Keratinocyte (primary cell): ENCODE data around the gene TNNT3. TPM values are rescaled to one million over a fixed set of nuclear protein-coding genes. Genes with fewer than 3 reads are reported as not detected.

Experiments
- DNase-seq: peaks from one replicate; pipeline ENCODE4 v3.0.0-alpha.2; 2011; ENCODE audit warnings: low read depth, missing footprints, low spot score
- FAIRE-seq: peaks from 2 replicates; lab custom pipeline; 2011; peaks lifted over from hg19 to GRCh38; lab: Jason Lieb, UNC
- H2AFZ ChIP-seq: 2 replicates; pipeline ENCODE4 v1.6.0; 2012; ENCODE audit warnings: low read length, control low read depth, inconsistent platforms; ENCODE audit not compliant: control insufficient read depth
- H3K27ac ChIP-seq: 2 replicates; pipeline ENCODE4 v1.5.1; 2011; ENCODE audit warnings: low read length; ENCODE audit not compliant: control insufficient read depth, insufficient read depth
- H3K27me3 ChIP-seq: 3 replicates; pipeline ENCODE4 v1.6.0; 2011; ENCODE audit warnings: low read length; ENCODE audit not compliant: control insufficient read depth, insufficient read depth; ENCODE audit errors: extremely low read depth
- H3K36me3 ChIP-seq, 2 experiments: 2 replicates in 1 of 2; 3 replicates in 1 of 2; pipeline ENCODE4 v1.5.1; 2011; ENCODE audit warnings: low read length in 2 of 2, mild to moderate bottlenecking in 1 of 2; ENCODE audit not compliant: control insufficient read depth in 2 of 2, insufficient read depth in 2 of 2; ENCODE audit errors: extremely low read depth in 1 of 2
- H3K4me1 ChIP-seq: 3 replicates; pipeline ENCODE4 v1.5.1; 2011; ENCODE audit warnings: low read length; ENCODE audit not compliant: control insufficient read depth, insufficient read depth; ENCODE audit errors: extremely low read depth
- H3K4me2 ChIP-seq: 3 replicates; pipeline ENCODE4 v1.6.0; 2011; ENCODE audit warnings: low read depth, low read length; ENCODE audit not compliant: control insufficient read depth, insufficient read depth; ENCODE audit errors: extremely low read depth
- H3K4me3 ChIP-seq, 3 experiments: fragments of 200-600 bp in 1 of 3; sonication (generic) in 1 of 3; 2 replicates in 2 of 3; 3 replicates in 1 of 3; pipeline ENCODE4 v1.5.1; 2011 to 2016; ENCODE audit warnings: low read length in 3 of 3, mild to moderate bottlenecking in 3 of 3, control low read depth in 2 of 3, inconsistent platforms in 1 of 3, low read depth in 1 of 3, mixed read lengths in 1 of 3, mixed run types in 1 of 3, moderate library complexity in 1 of 3; ENCODE audit not compliant: control insufficient read depth in 2 of 3, insufficient read depth in 2 of 3; ENCODE audit errors: extremely low read depth in 1 of 3
- H3K79me2 ChIP-seq: 2 replicates; pipeline ENCODE4 v1.6.0; 2012; ENCODE audit warnings: low read length; ENCODE audit not compliant: control insufficient read depth, insufficient read depth
- H3K9ac ChIP-seq: 3 replicates; pipeline ENCODE4 v1.6.0; 2011; ENCODE audit warnings: low read length; ENCODE audit not compliant: control insufficient read depth, insufficient read depth; ENCODE audit errors: extremely low read depth
- H3K9me1 ChIP-seq: 3 replicates; pipeline ENCODE4 v1.6.0; 2011; ENCODE audit warnings: low read length; ENCODE audit not compliant: control insufficient read depth, insufficient read depth; ENCODE audit errors: extremely low read depth
- H3K9me3 ChIP-seq: 2 replicates; pipeline ENCODE4 v1.5.1; 2012; ENCODE audit warnings: low read depth, low read length; ENCODE audit not compliant: control insufficient read depth
- H4K20me1 ChIP-seq: 3 replicates; pipeline ENCODE4 v1.6.0; 2011; ENCODE audit warnings: low read length; ENCODE audit not compliant: control insufficient read depth, insufficient read depth; ENCODE audit errors: extremely low read depth
- CTCF ChIP-seq, 3 experiments: IDR thresholded peaks in 1 of 3; conservative IDR thresholded peaks in 1 of 3; optimal IDR thresholded peaks in 1 of 3; 2 replicates in 2 of 3; 3 replicates in 1 of 3; pipeline versions ENCODE3 to v1.5.1; 2011; ENCODE audit warnings: low read length in 3 of 3, mild to moderate bottlenecking in 3 of 3, moderate library complexity in 2 of 3, control low read depth in 1 of 3, inconsistent platforms in 1 of 3; ENCODE audit not compliant: insufficient read depth in 2 of 3; ENCODE audit errors: extremely low read depth in 1 of 3
- EZH2 ChIP-seq: IDR thresholded peaks from one replicate; pipeline ENCODE4 v1.6.1; 2012; ENCODE audit warnings: inconsistent platforms, mild to moderate bottlenecking, low read length, moderate library complexity
- dilution Hi-C: fragments of 300-500 bp; cut with MboI; formaldehyde crosslinking; loops from one replicate; pipeline ENCODE4 v1.7.0; 2020; ENCODE audit warnings: low sequenced_read_pairs; ENCODE audit not compliant: extremely low pct_ligation_motif_present
- polyA plus RNA-seq, 5 experiments: library from polyadenylated mRNA; depleted of rRNA in 3 of 5; stranded (reverse) in 3 of 5; stranded (forward) in 1 of 5; unstranded in 1 of 5; fragments of >200 nt; gene quantifications; 1 replicate in 1 of 5; 2 replicates in 3 of 5; 3 replicates in 1 of 5; pipeline versions ENCODE4 v1.2.1 to v1.2.3, GENCODE V29; 2011 to 2012; ENCODE audit warnings: missing spikeins in 2 of 5, low read depth in 1 of 5, low replicate concordance in 1 of 5

Gene TNNT3
- polyA plus RNA-seq, 1 donor (not counting 4 experiments of a cell fraction or from before 2014, with no cell fraction given) = 0.09 TPM

DNA sequence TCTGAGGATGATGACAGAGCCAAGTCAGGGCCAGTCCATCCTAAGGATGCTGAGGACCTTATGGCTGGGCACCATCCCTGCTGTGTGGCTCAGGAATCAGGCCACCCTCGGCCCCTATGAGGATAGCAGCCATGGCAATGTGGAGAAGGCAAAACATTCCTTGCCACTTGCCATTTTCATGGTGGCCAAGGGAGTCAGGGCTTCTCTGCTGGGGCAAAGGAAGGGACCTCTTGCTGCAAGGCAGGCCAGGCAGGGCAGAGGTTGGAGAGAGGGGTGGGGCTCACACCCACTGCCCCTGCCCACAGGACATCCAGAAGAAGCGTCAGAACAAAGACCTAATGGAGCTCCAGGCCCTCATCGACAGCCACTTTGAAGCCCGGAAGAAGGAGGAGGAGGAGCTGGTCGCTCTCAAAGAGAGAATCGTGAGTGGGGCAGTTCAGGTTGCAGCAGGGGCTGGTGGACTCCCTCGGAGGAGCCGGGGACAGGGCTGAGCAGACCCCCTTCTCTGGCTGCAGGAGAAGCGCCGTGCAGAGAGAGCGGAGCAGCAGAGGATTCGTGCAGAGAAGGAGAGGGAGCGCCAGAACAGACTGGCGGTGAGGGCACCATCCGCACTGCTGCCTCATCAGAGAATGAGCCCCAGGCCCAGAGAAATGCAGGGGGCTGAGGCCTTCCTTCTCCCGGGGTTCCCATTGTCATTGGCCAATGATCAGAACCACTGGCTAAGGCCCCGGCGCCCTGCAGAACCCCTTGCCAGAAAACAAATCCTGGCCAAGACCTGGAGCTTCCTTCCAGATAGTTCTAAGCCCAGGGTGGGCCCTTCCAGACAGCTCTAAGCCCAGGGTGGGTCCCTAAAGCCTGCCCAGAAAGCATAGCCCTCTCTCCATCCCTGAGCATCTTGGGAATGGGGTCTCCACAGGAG lies 14.2 kb downstream of the TNNT3 start:
- no peak overlapping the region for H3K4me3 ChIP-seq
- no peak overlapping the region for H3K4me2 ChIP-seq
- no peak overlapping the region for H2AFZ ChIP-seq
- no peak overlapping the region for H3K9ac ChIP-seq
- H3K9me1 ChIP-seq = no peaks in the 10 kb centered on the region
- H4K20me1 ChIP-seq = no peaks in the 10 kb centered on the region
- DNase-seq = no peak
- no peaks in the 10 kb centered on the region for H3K79me2 ChIP-seq
- H3K27me3 ChIP-seq = peaks cover 2% of the 10 kb centered on the region
- no peaks in the 10 kb centered on the region for H3K9me3 ChIP-seq
- no peaks in the 10 kb centered on the region for H3K4me1 ChIP-seq
- no peaks in the 10 kb centered on the region for H3K36me3 ChIP-seq
- no peak for TF ChIP-seq CTCF (optimal IDR thresholded peaks at IDR 0.05 in 1 of 3, IDR thresholded peaks at IDR 0.05 in 1 of 3, conservative IDR thresholded peaks at IDR 0.05 in 1 of 3; ENCODE audit: extremely low read depth in 1 of 3, insufficient read depth in 2 of 3, low read length in 3 of 3)
- FAIRE-seq = no peak
- dilution Hi-C loops = no loop called here
- no peak overlapping the region for H3K27ac ChIP-seq

- Histone ChIP-seq H3K9me1 (no peaks in the 10 kb centered on the region), H3K4me3 (no peak overlapping the region), H3K27me3 (no peaks in the 10 kb centered on the region), H3K27ac (no peak overlapping the region), H3K4me2 (no peak overlapping the region), H3K4me1 (no peaks in the 10 kb centered on the region), H3K9me3 (no peaks in the 10 kb centered on the region), H3K79me2 (no peaks in the 10 kb centered on the region), H3K36me3 (no peaks in the 10 kb centered on the region), H3K9ac (no peak overlapping the region), H4K20me1 (no peaks in the 10 kb centered on the region), H2AFZ (no peak overlapping the region)
- no peak for TF ChIP-seq EZH2
- no peak for TF ChIP-seq CTCF (optimal IDR thresholded peaks at IDR 0.05 in 1 of 3, IDR thresholded peaks at IDR 0.05 in 1 of 3, conservative IDR thresholded peaks at IDR 0.05 in 1 of 3; ENCODE audit: extremely low read depth in 1 of 3, insufficient read depth in 2 of 3, low read length in 3 of 3)
- no peak for DNase-seq
- dilution Hi-C loops = no loop called here
- FAIRE-seq = no peak
These were observed 15.0 kb downstream of the TNNT3 start for GRCh38 chr11:1934335-1935155.
